HG03095 (cell line): ENCODE data around the gene DCDC2C.

Experiments
- ATAC-seq: cut with Tn5 transposase; IDR thresholded peaks from one replicate; pipeline ENCODE4 v1.9.1; 2021; ENCODE audit warnings: moderate library complexity; ENCODE audit not compliant: unreplicated experiment

DCDC2C gene

GRCh38 chr2:3876221-3876620, 172.8 kb downstream of the DCDC2C start:
- ATAC-seq, result no peak

- no peak for ATAC-seq
These were observed 173.3 kb downstream of the DCDC2C start for GRCh38 chr2:3876685-3877084.

GRCh38 chr2:3885629-3886628, 182.6 kb downstream of the DCDC2C start:
- no peak for ATAC-seq

GRCh38 chr2:3895021-3895420, 191.6 kb downstream of the DCDC2C start:
- no peak for ATAC-seq
